SK-N-SH treated with all-trans-retinoic acid at 6 μM for 48 hours (cell line): ENCODE data around the gene SLC25A42.

Source experiments
- CREB5 ChIP-seq: fragments of 250-450 bp; sonication (Bioruptor Pico); IDR thresholded peaks from 2 replicates; pipeline ENCODE4 v1.5.1; 2020; ENCODE audit warnings: low read depth, mild to moderate bottlenecking, moderate library complexity
- ESRRG ChIP-seq: fragments of 250-450 bp; sonication (Bioruptor Pico); IDR thresholded peaks from 2 replicates; pipeline ENCODE4 v1.6.1; 2021; ENCODE audit warnings: mild to moderate bottlenecking
- ZFP3 ChIP-seq: fragments of 250-450 bp; sonication (Bioruptor Pico); IDR thresholded peaks from 2 replicates; pipeline ENCODE4 v1.5.0; 2020; ENCODE audit warnings: mild to moderate bottlenecking, moderate library complexity

DNA sequence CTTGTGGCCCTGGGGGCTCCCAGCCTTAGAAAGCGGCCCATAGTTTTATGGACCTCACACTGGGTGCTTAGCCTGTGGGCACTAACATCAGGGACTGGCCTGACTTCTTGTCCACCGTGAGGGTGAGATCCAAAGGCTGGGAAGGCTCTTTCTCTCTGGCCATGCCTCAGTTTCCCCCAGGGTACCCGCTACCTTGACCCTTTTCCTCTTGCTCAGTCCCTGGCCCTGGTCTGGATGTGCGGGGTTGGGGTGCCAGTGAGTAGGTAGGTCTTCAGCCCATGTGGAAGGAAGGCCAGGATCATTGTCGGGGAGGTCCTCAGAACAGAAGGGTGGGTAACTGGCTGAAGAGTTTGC lies 76.1 kb downstream of the SLC25A42 start:
- TF ChIP-seq ZFP3 (CRISPR knock-in tag) (no peak), CREB5 (CRISPR knock-in tag) (no peak), ESRRG (CRISPR knock-in tag) (no peak)
